Measurements from ENCODE around the gene TSPAN18. TPM values are rescaled to one million over a fixed set of nuclear protein-coding genes. Genes with fewer than 3 reads are reported as not detected.

TSPAN18 gene
- total and polyA plus RNA-seq, 2 experiments from 2014 or later, result 9.5 to 21.5 TPM

DNA sequence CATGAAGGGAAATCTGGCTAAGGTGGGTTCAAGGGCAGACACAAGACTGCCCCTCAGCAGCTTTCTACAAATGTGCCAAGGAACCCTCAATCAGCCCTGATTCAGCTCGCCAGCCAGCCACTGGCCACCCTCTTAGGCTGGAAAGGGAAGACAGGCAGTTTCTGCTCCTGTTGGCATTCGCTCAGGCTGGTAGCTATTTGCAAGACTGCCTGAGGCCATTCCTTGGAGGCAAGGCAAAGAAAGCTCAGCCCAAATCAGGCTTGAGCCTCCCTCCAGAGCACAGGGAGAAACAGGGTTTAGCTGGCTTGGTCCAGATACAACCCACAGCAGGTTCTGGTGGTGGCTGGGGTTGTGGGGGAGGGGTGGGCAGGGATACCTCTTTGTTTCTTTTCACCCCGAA lies 204.7 kb downstream of the TSPAN18 start:
- H4K20me1 ChIP-seq (ENCODE audit: insufficient read depth, poor library complexity, severe bottlenecking), result no peaks in the 10 kb centered on the region
- no peak overlapping the region for H3K27ac ChIP-seq
- no peak for DNase-seq (ENCODE audit: low spot score)
- WGBS (ENCODE audit: low lambda C conversion rate, missing lambda C conversion rate), result 78% methylated on average over 3 of the region's 3 CpGs
- no peak overlapping the region for H2AFZ ChIP-seq
- no peaks in the 10 kb centered on the region for H3K79me2 ChIP-seq
- TF ChIP-seq, protein P1, sequence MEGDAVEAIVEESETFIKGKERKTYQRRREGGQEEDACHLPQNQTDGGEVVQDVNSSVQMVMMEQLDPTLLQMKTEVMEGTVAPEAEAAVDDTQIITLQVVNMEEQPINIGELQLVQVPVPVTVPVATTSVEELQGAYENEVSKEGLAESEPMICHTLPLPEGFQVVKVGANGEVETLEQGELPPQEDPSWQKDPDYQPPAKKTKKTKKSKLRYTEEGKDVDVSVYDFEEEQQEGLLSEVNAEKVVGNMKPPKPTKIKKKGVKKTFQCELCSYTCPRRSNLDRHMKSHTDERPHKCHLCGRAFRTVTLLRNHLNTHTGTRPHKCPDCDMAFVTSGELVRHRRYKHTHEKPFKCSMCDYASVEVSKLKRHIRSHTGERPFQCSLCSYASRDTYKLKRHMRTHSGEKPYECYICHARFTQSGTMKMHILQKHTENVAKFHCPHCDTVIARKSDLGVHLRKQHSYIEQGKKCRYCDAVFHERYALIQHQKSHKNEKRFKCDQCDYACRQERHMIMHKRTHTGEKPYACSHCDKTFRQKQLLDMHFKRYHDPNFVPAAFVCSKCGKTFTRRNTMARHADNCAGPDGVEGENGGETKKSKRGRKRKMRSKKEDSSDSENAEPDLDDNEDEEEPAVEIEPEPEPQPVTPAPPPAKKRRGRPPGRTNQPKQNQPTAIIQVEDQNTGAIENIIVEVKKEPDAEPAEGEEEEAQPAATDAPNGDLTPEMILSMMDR (IDR thresholded peaks at IDR 0.05; ENCODE audit: poor library complexity), result no peak
- TF ChIP-seq EZH2phosphoT487 (IDR thresholded peaks at IDR 0.05; ENCODE audit: low read depth, severe bottlenecking, unreplicated experiment) (no peak), EZH2 (IDR thresholded peaks at IDR 0.05; ENCODE audit: borderline replicate concordance) (no peak)
- H3K9me3 ChIP-seq (ENCODE audit: low read depth), result no peaks in the 10 kb centered on the region
- no peaks in the 10 kb centered on the region for H3K9me2 ChIP-seq (replicated peaks; ENCODE audit: insufficient read depth)
- H3K4me3 ChIP-seq, result no peak overlapping the region
- H3K27me3 ChIP-seq, result no peaks in the 10 kb centered on the region
- H3K4me1 ChIP-seq (ENCODE audit: insufficient read depth), result no peaks in the 10 kb centered on the region
- no peak overlapping the region for H3K4me2 ChIP-seq
- no peaks in the 10 kb centered on the region for H3K36me3 ChIP-seq (replicated peaks; ENCODE audit: insufficient read depth, low read depth)

DNA sequence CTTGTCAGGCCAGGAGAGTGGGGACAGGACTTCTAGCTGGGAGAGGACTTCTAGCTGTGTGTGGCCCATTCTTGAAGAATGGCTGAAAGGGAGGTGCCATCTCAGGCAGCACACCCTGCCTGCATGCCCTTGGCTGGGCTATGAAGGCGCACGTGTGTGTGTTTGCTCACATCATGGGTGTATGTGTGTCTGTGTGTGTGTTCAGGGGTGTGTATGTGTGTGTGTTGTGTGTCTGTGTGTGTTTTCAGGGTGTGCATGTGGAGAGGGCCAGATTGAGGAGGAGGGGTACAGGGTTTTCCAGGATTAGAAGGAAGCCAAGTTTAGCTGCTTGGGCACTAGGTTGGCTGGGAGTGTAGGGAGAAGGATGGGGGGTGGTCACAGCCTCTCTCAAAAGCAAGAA lies 207.3 kb downstream of the TSPAN18 start:
- Histone ChIP-seq H3K27me3 (no peaks in the 10 kb centered on the region), H3K9me3 (ENCODE audit: low read depth) (no peaks in the 10 kb centered on the region), H2AFZ (no peak overlapping the region), H3K4me3 (no peak overlapping the region), H3K36me3 (replicated peaks; ENCODE audit: insufficient read depth, low read depth) (no peaks in the 10 kb centered on the region), H4K20me1 (ENCODE audit: insufficient read depth, poor library complexity, severe bottlenecking) (no peaks in the 10 kb centered on the region), H3K4me2 (no peak overlapping the region), H3K4me1 (ENCODE audit: insufficient read depth) (no peaks in the 10 kb centered on the region), H3K79me2 (no peaks in the 10 kb centered on the region), H3K9me2 (replicated peaks; ENCODE audit: insufficient read depth) (no peaks in the 10 kb centered on the region), H3K27ac (no peak overlapping the region)
- TF ChIP-seq EZH2phosphoT487 (IDR thresholded peaks at IDR 0.05; ENCODE audit: low read depth, severe bottlenecking, unreplicated experiment), result no peak
- no peak for TF ChIP-seq EZH2 (IDR thresholded peaks at IDR 0.05; ENCODE audit: borderline replicate concordance)
- TF ChIP-seq, protein P1 (IDR thresholded peaks at IDR 0.05; ENCODE audit: poor library complexity), result no peak
- 95% methylated on average over 2 of the region's 2 CpGs for WGBS (ENCODE audit: low lambda C conversion rate, missing lambda C conversion rate)
- no peak for DNase-seq (ENCODE audit: low spot score)

DNA sequence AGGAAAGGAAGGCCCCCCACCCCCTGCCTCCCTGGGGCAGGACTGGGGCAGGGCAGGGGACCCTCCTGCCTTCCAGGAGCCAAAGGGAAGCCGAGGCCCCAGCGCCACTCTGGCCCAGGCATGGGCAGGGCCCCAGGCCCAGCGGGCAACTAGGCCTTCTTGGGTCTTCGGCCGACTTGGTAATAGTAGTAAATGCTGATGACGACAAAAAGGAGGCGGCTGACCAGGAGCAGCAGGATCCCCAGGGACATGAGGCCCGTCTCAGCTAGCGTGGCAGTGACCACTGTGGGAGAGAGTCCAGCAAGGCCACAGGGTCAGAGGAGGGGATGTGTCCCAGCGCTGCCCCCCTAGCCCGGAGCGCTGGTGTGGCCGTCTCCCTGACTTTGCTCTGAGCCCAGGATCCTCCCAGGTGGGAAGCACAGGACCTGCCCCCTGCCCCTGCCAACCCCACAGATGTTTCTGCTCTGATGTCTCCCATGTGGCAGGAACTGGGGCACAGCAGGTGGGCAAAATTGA lies 208.0 kb downstream of the TSPAN18 start:
- H3K9me2 ChIP-seq (replicated peaks; ENCODE audit: insufficient read depth), result no peaks in the 10 kb centered on the region
- TF ChIP-seq, protein P1 (IDR thresholded peaks at IDR 0.05; ENCODE audit: poor library complexity), result no peak
- TF ChIP-seq EZH2 (IDR thresholded peaks at IDR 0.05; ENCODE audit: borderline replicate concordance) (no peak), EZH2phosphoT487 (IDR thresholded peaks at IDR 0.05; ENCODE audit: low read depth, severe bottlenecking, unreplicated experiment) (no peak)
- no peak overlapping the region for H2AFZ ChIP-seq
- no peak for DNase-seq (ENCODE audit: low spot score)
- no peak overlapping the region for H3K4me2 ChIP-seq
- no peaks in the 10 kb centered on the region for H3K36me3 ChIP-seq (replicated peaks; ENCODE audit: insufficient read depth, low read depth)
- 93% methylated on average over 13 of the region's 13 CpGs for WGBS (ENCODE audit: low lambda C conversion rate, missing lambda C conversion rate)
- H3K4me1 ChIP-seq (ENCODE audit: insufficient read depth), result no peaks in the 10 kb centered on the region
- H3K27me3 ChIP-seq, result no peaks in the 10 kb centered on the region
- no peaks in the 10 kb centered on the region for H3K9me3 ChIP-seq (ENCODE audit: low read depth)
- H3K4me3 ChIP-seq, result no peak overlapping the region
- no peak overlapping the region for H3K27ac ChIP-seq
- H4K20me1 ChIP-seq (ENCODE audit: insufficient read depth, poor library complexity, severe bottlenecking), result no peaks in the 10 kb centered on the region
- H3K79me2 ChIP-seq, result no peaks in the 10 kb centered on the region
